Stimulated activated CD8-positive, alpha-beta memory T cell treated with anti-CD3 and anti-CD28 coated beads, Interleukin-7, amount 100 ng/mL, for 48 hours (primary cell): ENCODE results near the gene SCN3A.

Experiments
- DNase-seq, 2 donors: peaks; one replicate each; pipeline ENCODE4 v3.0.0-alpha.2; 2020; ENCODE audit warnings: low read depth in 1 of 2; ENCODE audit errors: extremely low read depth in 1 of 2

Gene SCN3A

GRCh38 chr2:165192729-165193128, 11.1 kb downstream of the SCN3A start:
- no peak for DNase-seq

GRCh38 chr2:165191096-165191728, 12.6 kb downstream of the SCN3A start:
- DNase-seq: no peak

DNA sequence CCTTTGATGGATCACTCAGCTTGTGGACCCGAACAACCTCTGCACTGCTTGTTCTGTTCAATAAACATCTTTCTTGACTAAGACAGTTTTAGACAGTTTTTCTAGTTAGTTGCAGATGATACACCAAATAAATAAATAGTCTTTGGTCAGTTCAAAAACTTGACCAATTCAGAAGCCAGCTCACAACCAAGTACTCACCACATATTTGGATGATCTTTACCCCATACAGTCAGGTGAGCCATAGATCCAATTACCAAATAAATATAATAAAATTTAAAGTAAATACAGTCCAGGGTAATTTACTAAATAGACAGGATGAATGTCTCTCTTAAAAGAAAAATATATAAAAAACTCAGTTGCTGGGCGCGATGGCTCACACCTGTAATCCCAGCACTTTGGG, 18.2 kb downstream of the SCN3A start:
- DNase-seq: no peak

- no peak for DNase-seq
Measured at GRCh38 chr2:165182029-165182428, 21.8 kb downstream of the SCN3A start.

- DNase-seq: no peak
Measured at GRCh38 chr2:165176780-165177179, 27.1 kb downstream of the SCN3A start.

DNA sequence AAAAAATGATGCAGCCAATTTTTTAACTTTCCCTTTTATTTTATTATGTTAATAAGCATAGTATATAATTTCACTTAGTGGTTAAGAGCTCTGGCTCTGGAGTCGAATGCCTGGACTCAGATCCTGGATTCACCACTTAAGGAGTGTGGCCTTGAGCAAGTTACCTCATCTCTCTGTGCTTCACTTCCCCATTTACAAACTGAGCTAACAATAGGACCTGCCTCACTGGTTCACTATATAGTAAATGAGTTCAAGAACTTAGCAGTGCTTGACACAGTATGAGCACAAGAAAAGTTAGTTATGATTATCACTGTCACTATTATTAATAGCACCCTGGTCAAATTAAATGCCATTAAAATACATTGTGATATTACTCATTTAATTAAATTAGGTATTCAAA, 30.6 kb downstream of the SCN3A start:
- no peak for DNase-seq

DNA sequence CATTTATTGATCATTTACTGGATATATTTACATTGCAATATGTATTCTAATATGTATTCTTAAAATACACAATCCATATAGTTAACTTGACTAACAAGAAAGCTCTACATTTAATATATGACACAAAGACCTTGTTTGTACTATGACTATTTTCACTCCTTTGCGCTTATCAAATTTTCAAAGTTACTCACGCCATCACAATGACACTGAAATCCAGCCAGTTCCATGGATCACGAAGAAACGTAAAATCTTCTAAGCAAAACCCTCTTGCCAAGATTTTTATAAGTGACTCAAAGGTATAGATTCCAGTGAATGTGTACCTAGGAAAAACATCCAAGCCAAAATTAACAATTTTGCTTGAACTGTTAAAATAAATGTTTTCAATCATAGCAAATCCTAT, 39.6 kb downstream of the SCN3A start:
- no peak for DNase-seq

- no peak for DNase-seq
Measured at GRCh38 chr2:165163761-165164160, 40.1 kb downstream of the SCN3A start.

GRCh38 chr2:165162466-165162865, 41.4 kb downstream of the SCN3A start:
- DNase-seq: no peak

DNA sequence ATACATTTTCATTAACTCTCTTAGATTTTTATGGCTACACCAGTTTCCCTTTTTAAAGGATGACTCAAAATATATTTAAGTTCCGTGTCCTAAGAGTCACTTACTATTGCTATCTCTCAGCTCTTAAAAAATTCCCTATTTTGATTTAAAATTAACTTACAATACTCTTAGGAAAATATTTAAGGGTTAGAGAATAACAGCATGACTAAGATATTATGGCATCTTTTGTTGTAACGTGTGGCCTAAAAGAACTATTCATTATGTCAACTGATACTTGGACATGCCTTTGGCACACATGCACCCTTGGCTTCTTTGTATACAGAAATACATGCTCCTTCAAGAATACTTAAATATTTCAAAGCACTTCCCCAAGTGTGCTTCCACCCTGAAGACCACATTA, 42.3 kb downstream of the SCN3A start:
- DNase-seq: no peak

DNA sequence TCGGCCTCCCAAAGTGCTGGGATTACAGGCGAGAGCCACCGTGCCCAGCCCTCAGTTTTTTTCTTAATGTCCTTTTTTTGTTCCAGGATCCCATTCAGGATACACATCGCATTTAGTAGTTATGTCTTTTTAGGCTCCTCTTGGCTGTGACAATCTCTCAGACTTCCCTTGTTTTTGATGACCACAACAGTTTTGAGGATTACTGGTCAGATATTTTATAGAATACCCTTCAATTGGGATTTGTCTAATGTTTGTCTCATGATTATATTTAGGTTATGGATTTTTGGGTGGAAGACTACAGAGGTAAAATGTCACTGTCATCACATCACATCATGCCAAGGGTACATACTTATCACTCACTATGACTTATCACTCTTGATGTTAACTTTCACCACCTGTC, 46.7 kb downstream of the SCN3A start:
- no peak for DNase-seq

GRCh38 chr2:165155152-165155551, 48.7 kb downstream of the SCN3A start:
- DNase-seq: no peak

- DNase-seq: no peak
Measured at GRCh38 chr2:165149439-165149838, 54.4 kb downstream of the SCN3A start.

DNA sequence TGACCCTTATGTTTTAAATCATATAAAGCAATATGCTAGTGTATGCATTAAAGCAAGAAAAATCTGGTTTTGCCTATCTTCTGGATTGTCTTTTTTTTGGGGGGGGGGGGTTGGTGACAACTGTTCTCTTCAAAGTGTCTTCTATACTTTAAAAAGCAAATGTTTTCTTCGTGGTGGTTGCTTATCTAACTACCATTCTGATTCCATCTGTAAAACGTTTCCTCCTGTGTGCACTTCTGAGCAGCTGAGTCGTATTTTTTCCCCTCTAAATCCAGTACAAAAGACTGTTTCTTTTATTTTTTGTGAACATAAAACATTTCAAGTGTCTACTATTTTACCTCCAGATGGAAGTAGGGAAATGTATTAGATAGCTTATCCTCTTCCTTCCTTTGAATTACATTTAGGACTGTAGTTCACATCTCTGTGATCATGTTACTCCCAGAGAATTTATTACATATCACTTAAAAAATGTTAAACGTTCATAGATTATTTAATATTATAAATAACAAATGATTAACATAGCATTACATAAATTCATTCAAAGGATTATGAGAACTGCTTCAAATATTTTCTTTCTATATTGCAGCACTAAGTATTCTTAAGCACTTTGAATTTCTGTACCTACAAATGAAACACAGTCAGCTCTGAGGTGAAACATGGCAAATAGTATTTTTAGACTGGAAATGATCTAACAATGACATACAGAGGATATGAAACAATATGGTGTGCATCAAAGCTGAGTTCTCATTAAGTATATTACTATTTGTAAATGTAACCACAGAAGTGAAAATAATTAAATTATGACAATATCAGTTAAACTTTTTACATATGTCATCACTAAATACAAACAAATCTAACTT, 56.4 kb downstream of the SCN3A start:
- no peak for DNase-seq

GRCh38 chr2:165144315-165144714, 59.5 kb downstream of the SCN3A start:
- no peak for DNase-seq

- no peak for DNase-seq
Measured at GRCh38 chr2:165141601-165142354, 62.1 kb downstream of the SCN3A start.

DNA sequence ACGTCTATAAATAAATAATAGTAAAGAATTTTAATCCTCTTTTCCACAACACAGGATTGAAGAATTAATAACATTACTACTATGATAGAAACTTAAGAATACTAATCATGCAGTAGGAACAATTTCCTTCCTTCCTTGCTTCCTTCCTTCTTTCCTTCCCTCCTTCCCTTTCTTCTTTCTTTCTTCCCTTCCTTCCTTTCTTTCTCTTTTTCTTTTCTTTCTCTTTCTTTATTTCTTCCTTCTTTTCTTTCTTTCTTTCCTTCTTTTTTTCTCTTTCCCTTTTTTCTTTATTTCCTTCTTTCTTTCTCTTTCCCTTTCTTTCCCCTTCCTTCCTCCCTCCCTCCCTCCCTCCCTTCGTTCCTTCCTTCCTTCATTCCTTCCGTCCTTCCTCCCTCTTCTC, 77.6 kb downstream of the SCN3A start:
- no peak for DNase-seq

DNA sequence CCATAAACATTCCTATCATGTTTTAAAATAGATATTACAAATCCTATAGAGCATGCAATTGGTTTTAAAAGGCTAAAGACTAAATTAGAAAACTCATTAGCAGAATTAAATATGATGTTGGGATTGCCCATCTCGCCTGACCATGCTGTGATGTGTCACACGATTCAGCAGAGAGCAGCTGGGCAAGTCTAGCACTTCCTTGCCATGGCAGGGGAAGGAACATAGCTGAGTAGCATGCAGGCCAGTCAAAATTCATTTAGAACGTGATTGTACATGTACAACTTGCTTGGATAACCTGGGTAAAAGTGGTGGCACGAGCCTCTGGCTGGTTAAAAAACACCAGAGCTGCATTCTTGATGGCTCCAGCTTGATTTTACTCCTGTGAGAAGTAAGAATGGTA, 81.3 kb downstream of the SCN3A start:
- DNase-seq: no peak

DNA sequence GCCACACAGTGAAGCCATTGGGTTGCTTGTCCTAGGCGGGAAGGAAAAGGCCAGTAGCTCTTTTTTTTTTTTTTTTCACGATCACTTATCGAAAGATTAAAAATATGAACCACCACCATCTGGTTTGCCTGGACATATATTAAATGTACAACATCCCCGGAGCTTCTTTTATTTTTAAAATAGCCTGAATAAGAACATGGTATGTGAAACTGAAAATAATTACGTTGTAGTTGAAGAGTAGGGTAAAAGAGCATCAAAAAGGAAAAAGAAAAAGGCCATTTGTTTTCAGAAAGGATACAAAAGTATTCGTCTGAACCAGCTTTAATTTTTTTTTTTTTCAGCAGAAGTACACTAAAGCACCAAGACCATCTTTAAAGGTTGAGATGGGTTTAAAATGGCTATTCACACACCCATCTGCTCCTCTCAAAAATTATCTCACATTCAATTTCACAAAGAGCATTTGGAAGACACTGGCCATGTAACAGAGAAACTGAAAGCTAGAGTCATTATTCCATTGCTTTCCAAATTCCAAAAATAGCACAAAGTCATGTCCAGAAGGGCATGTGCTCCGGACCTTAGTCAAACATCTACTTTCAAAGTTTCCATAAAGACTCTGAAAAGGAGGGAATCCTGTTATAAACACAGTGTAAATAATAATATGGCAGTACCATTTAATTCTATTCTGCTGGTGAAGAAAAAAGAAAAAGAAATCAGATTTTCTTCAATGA, 82.9 kb downstream of the SCN3A start:
- no peak for DNase-seq

- DNase-seq: no peak
Measured at GRCh38 chr2:165115258-165115657, 88.6 kb downstream of the SCN3A start.

- no peak for DNase-seq
Measured at GRCh38 chr2:165114346-165114939, 89.4 kb downstream of the SCN3A start.
